Superior temporal gyrus (tissue), 1 donor: Measurements from ENCODE around the gene MDP1.

ENCODE experiments used
- DNase-seq: peaks from one replicate; pipeline ENCODE4 v3.0.0-alpha.2; 2016; ENCODE audit errors: extremely low spot score

The MDP1 gene

GRCh38 chr14:24181371-24182077 lies 34.3 kb downstream of the MDP1 start:
- no peak for DNase-seq

- peak; percentile 80 for DNase-seq
These were observed 35.7 kb downstream of the MDP1 start for GRCh38 chr14:24179961-24180796.

- no peak for DNase-seq
These were observed 36.4 kb downstream of the MDP1 start for GRCh38 chr14:24179294-24179960.

GRCh38 chr14:24178399-24179178 lies 37.3 kb downstream of the MDP1 start:
- no peak for DNase-seq

- no peak for DNase-seq
These were observed 38.0 kb downstream of the MDP1 start for GRCh38 chr14:24177891-24178290.

GRCh38 chr14:24177041-24177825 lies 38.6 kb downstream of the MDP1 start:
- no peak for DNase-seq

GRCh38 chr14:24176599-24176998 lies 39.3 kb downstream of the MDP1 start:
- no peak for DNase-seq

- DNase-seq: peak; percentile 22
These were observed 43.0 kb downstream of the MDP1 start for GRCh38 chr14:24172871-24173281.

- DNase-seq: peak; percentile 20
These were observed 43.5 kb downstream of the MDP1 start for GRCh38 chr14:24172261-24172860.

GRCh38 chr14:24171422-24172260 lies 44.2 kb downstream of the MDP1 start, which contains the start of gene REC8:
TSS of gene REC8 (plus strand) at chr14:24172080. CDS start at chr14:24172553, 473 bp downstream.
- peak; percentile 94 for DNase-seq

GRCh38 chr14:24167469-24168114 lies 48.3 kb downstream of the MDP1 start:
- DNase-seq: no peak

- no peak for DNase-seq
These were observed 50.1 kb downstream of the MDP1 start for GRCh38 chr14:24165785-24166184.

- no peak for DNase-seq
These were observed 51.3 kb downstream of the MDP1 start for GRCh38 chr14:24164518-24164991.
